Measurements from ENCODE around the gene SLC12A7.

SLC12A7 gene

GRCh38 chr5:1053391-1054017 is 58.4 kb downstream of the SLC12A7 start:
- no peak for DNase-seq (ENCODE audit: low read depth in 1 of 2, low spot score in 1 of 2)

GRCh38 chr5:1052641-1053390 is 59.0 kb downstream of the SLC12A7 start:
- DNase-seq (ENCODE audit: low read depth in 1 of 2, low spot score in 1 of 2), result no peak

- DNase-seq (ENCODE audit: low read depth in 1 of 2, low spot score in 1 of 2), result no peak
These were observed 59.8 kb downstream of the SLC12A7 start for GRCh38 chr5:1052076-1052475.

GRCh38 chr5:1051366-1051720 is 60.5 kb downstream of the SLC12A7 start:
- DNase-seq (ENCODE audit: low read depth in 1 of 2, low spot score in 1 of 2), result no peak

- DNase-seq (ENCODE audit: low read depth in 1 of 2, low spot score in 1 of 2), result no peak
These were observed 61.2 kb downstream of the SLC12A7 start for GRCh38 chr5:1050423-1051365.

GRCh38 chr5:1048861-1049838 is 62.7 kb downstream of the SLC12A7 start:
- no peak for DNase-seq (ENCODE audit: low read depth in 1 of 2, low spot score in 1 of 2)

- no peak for DNase-seq (ENCODE audit: low read depth in 1 of 2, low spot score in 1 of 2)
These were observed 63.6 kb downstream of the SLC12A7 start for GRCh38 chr5:1048162-1048721.

GRCh38 chr5:1047332-1047965 is 64.4 kb downstream of the SLC12A7 start:
- no peak for DNase-seq (ENCODE audit: low read depth in 1 of 2, low spot score in 1 of 2)

GRCh38 chr5:1045960-1046560 is 65.8 kb downstream of the SLC12A7 start:
- no peak for DNase-seq (ENCODE audit: low read depth in 1 of 2, low spot score in 1 of 2)

- DNase-seq (ENCODE audit: low read depth in 1 of 2, low spot score in 1 of 2), result no peak
These were observed 67.7 kb downstream of the SLC12A7 start for GRCh38 chr5:1044117-1044516.

- no peak for DNase-seq (ENCODE audit: low read depth in 1 of 2, low spot score in 1 of 2)
These were observed 68.5 kb downstream of the SLC12A7 start for GRCh38 chr5:1043327-1043726.

GRCh38 chr5:1042626-1043025 is 69.2 kb downstream of the SLC12A7 start:
- DNase-seq (ENCODE audit: low read depth in 1 of 2, low spot score in 1 of 2), result no peak

- DNase-seq (ENCODE audit: low read depth in 1 of 2, low spot score in 1 of 2), result no peak
These were observed 70.4 kb downstream of the SLC12A7 start for GRCh38 chr5:1041225-1042143.

GRCh38 chr5:1040571-1040970 is 71.3 kb downstream of the SLC12A7 start:
- no peak for DNase-seq (ENCODE audit: low read depth in 1 of 2, low spot score in 1 of 2)

GRCh38 chr5:1039706-1040260 is 72.1 kb downstream of the SLC12A7 start:
- no peak for DNase-seq (ENCODE audit: low read depth in 1 of 2, low spot score in 1 of 2)

GRCh38 chr5:1039210-1039548 is 72.7 kb downstream of the SLC12A7 start:
- DNase-seq (ENCODE audit: low read depth in 1 of 2, low spot score in 1 of 2), result no peak

GRCh38 chr5:1038417-1039209 is 73.2 kb downstream of the SLC12A7 start:
- no peak for DNase-seq (ENCODE audit: low read depth in 1 of 2, low spot score in 1 of 2)

All from activated T-helper 1 cell treated with anti-CD3 and anti-CD28 coated beads, Interleukin-2, amount 50 U/mL, for 16 hours (primary cell).